H1 (cell line): Measurements from ENCODE around the gene SNX25. TPM values are rescaled to one million over a fixed set of nuclear protein-coding genes. Genes with fewer than 3 reads are reported as not detected.

Experiments used
- CTCF ChIA-PET: fragments of 300-600 bp; sonication (Branson Sonifier 250); formaldehyde crosslinking; loops from one replicate; lab custom pipeline; 2021; ENCODE audit not compliant: partially characterized antibody; lab: Charles Lee
- POLR2A ChIA-PET: fragments of 300-600 bp; sonication (Branson Sonifier 250); formaldehyde crosslinking; loops from one replicate; lab custom pipeline; 2021; ENCODE audit warnings: inconsistent platforms; ENCODE audit not compliant: partially characterized antibody; lab: Charles Lee
- DNase-seq, 2 experiments: peaks; one replicate each; pipeline versions ENCODE4 v3.0.0 to v3.0.0-alpha.2; 2010 to 2022; ENCODE audit warnings: low spot score in 2 of 2, low read depth in 1 of 2, mixed read lengths in 1 of 2
- FAIRE-seq: peaks from 2 replicates; lab custom pipeline; 2011; peaks lifted over from hg19 to GRCh38; lab: Jason Lieb, UNC
- H2AFZ ChIP-seq: 2 replicates; pipeline ENCODE4 v1.8.1; 2012; ENCODE audit warnings: low read length, inconsistent platforms
- H2AK5ac ChIP-seq: 2 replicates; pipeline ENCODE4 v1.6.1; 2013; ENCODE audit warnings: low read depth, low read length
- H2BK120ac ChIP-seq: replicated peaks from 2 replicates; pipeline ENCODE3; 2013; ENCODE audit warnings: low read depth, low read length, inconsistent platforms
- H2BK12ac ChIP-seq: 2 replicates; pipeline ENCODE4 v1.6.1; 2013; ENCODE audit warnings: low read depth, low read length
- H2BK15ac ChIP-seq: 2 replicates; pipeline ENCODE4 v1.6.1; 2013; ENCODE audit warnings: low read length
- H2BK20ac ChIP-seq: 2 replicates; pipeline ENCODE4 v1.6.1; 2013; ENCODE audit warnings: low read length
- H2BK5ac ChIP-seq: 2 replicates; pipeline ENCODE4 v1.6.1; 2013; ENCODE audit warnings: low read depth, low read length
- H3K14ac ChIP-seq: 2 replicates; pipeline ENCODE4 v1.6.1; 2013; ENCODE audit warnings: inconsistent platforms; ENCODE audit not compliant: insufficient read length
- H3K18ac ChIP-seq: 2 replicates; pipeline ENCODE4 v1.6.1; 2013; ENCODE audit warnings: low read length; ENCODE audit errors: extremely low read depth
- H3K23ac ChIP-seq: 2 replicates; pipeline ENCODE4 v1.6.1; 2013; ENCODE audit warnings: inconsistent platforms; ENCODE audit not compliant: insufficient read length
- H3K23me2 ChIP-seq: 2 replicates; pipeline ENCODE4 v1.6.1; 2013; ENCODE audit warnings: low read depth, low read length
- H3K27ac ChIP-seq: 2 replicates; pipeline ENCODE4 v1.6.1; 2011; ENCODE audit warnings: low read depth, low read length, inconsistent platforms
- H3K27me3 ChIP-seq, 4 experiments: replicated peaks in 1 of 4; 1 replicate in 1 of 4; 2 replicates in 3 of 4; pipeline versions ENCODE4 v1.6.1 to v1.8.1; 2011 to 2013; ENCODE audit warnings: low read length in 3 of 4, mild to moderate bottlenecking in 3 of 4, inconsistent platforms in 2 of 4, mixed read lengths in 2 of 4, moderate library complexity in 1 of 4; ENCODE audit not compliant: control insufficient read depth in 3 of 4, insufficient read depth in 3 of 4; ENCODE audit errors: extremely low read depth in 1 of 4
- H3K36me3 ChIP-seq, 4 experiments: 2 replicates each; pipeline versions ENCODE4 v1.6.1 to v1.8.1; 2011 to 2013; ENCODE audit warnings: mild to moderate bottlenecking in 4 of 4, low read length in 3 of 4, moderate library complexity in 2 of 4, control low read depth in 1 of 4, inconsistent platforms in 1 of 4; ENCODE audit not compliant: insufficient read depth in 4 of 4, control insufficient read depth in 2 of 4
- H3K4ac ChIP-seq: replicated peaks from 2 replicates; pipeline ENCODE3; 2013; ENCODE audit warnings: low read length, low read depth, mixed read lengths, inconsistent platforms; ENCODE audit not compliant: insufficient read length
- H3K4me1 ChIP-seq, 4 experiments: replicated peaks in 1 of 4; 1 replicate in 1 of 4; 2 replicates in 3 of 4; pipeline versions ENCODE4 v1.6.1 to v1.8.1; 2011 to 2013; ENCODE audit warnings: low read length in 3 of 4, inconsistent platforms in 2 of 4, mixed read lengths in 1 of 4; ENCODE audit not compliant: insufficient read depth in 4 of 4, control insufficient read depth in 3 of 4
- H3K4me2 ChIP-seq, 2 experiments: 2 replicates each; pipeline versions ENCODE4 v1.6.1 to v1.8.1; 2011 to 2013; ENCODE audit warnings: low read depth in 2 of 2, low read length in 2 of 2, control low read depth in 1 of 2, inconsistent platforms in 1 of 2, mild to moderate bottlenecking in 1 of 2; ENCODE audit not compliant: insufficient read depth in 1 of 2
- H3K4me3 ChIP-seq, 4 experiments: fragments of 200-600, 300-600 bp in 1 of 4; sonication (generic), shearing (Covaris generic), sonication (Bioruptor Twin) in 1 of 4; 2 replicates each; pipeline versions ENCODE4 v1.5.1 to v1.8.1; 2011 to 2016; ENCODE audit warnings: low read length in 4 of 4, low read depth in 3 of 4, control low read depth in 2 of 4, inconsistent platforms in 2 of 4, mild to moderate bottlenecking in 2 of 4, mixed read lengths in 1 of 4, moderate library complexity in 1 of 4; ENCODE audit not compliant: insufficient read depth in 2 of 4; ENCODE audit errors: extremely low read depth in 1 of 4
- H3K56ac ChIP-seq: replicated peaks from 2 replicates; pipeline ENCODE3; 2013; ENCODE audit warnings: low read depth, mild to moderate bottlenecking, mixed read lengths, low read length, inconsistent platforms; ENCODE audit not compliant: insufficient read length
- H3K79me1 ChIP-seq: 2 replicates; pipeline ENCODE4 v1.6.1; 2013; ENCODE audit warnings: low read depth, low read length, control low read depth
- H3K79me2 ChIP-seq, 2 experiments: 2 replicates each; pipeline versions ENCODE4 v1.6.1 to v1.8.1; 2012 to 2013; ENCODE audit warnings: low read length in 2 of 2, mild to moderate bottlenecking in 2 of 2, inconsistent platforms in 1 of 2; ENCODE audit not compliant: insufficient read depth in 2 of 2, control insufficient read depth in 1 of 2
- H3K9ac ChIP-seq, 4 experiments: replicated peaks in 1 of 4; 1 replicate in 1 of 4; 2 replicates in 3 of 4; pipeline versions ENCODE4 v1.6.1 to v1.8.1; 2011 to 2013; ENCODE audit warnings: low read depth in 3 of 4, low read length in 3 of 4, control low read depth in 2 of 4, mild to moderate bottlenecking in 2 of 4, moderate library complexity in 2 of 4, inconsistent platforms in 1 of 4; ENCODE audit errors: extremely low read depth in 1 of 4
- H3K9me3 ChIP-seq, 2 experiments: 2 replicates each; pipeline versions ENCODE4 v1.6.1 to v1.8.1; 2012 to 2013; ENCODE audit warnings: mild to moderate bottlenecking in 2 of 2, moderate library complexity in 2 of 2, control low read depth in 1 of 2, inconsistent platforms in 1 of 2, low read depth in 1 of 2, low read length in 1 of 2, mixed read lengths in 1 of 2; ENCODE audit not compliant: insufficient read depth in 2 of 2
- H4K20me1 ChIP-seq, 2 experiments: replicated peaks in 1 of 2; 2 replicates each; pipeline versions ENCODE3 to v1.8.1; 2011 to 2013; ENCODE audit warnings: inconsistent platforms in 2 of 2, low read length in 2 of 2, mild to moderate bottlenecking in 1 of 2; ENCODE audit not compliant: insufficient read depth in 2 of 2, control insufficient read depth in 1 of 2
- H4K5ac ChIP-seq: 2 replicates; pipeline ENCODE4 v1.6.1; 2013; ENCODE audit warnings: low read length, low read depth, mixed read lengths, inconsistent platforms; ENCODE audit not compliant: insufficient read length
- H4K8ac ChIP-seq: 2 replicates; pipeline ENCODE4 v1.8.0; 2013; ENCODE audit warnings: mild to moderate bottlenecking, moderate library complexity, low read length, inconsistent platforms; ENCODE audit not compliant: insufficient read depth; ENCODE audit errors: extremely low read depth
- H4K91ac ChIP-seq: replicated peaks from 2 replicates; pipeline ENCODE3; 2013; ENCODE audit warnings: low read length, mixed read lengths, inconsistent platforms; ENCODE audit not compliant: insufficient read length
- CHD2 ChIP-seq: IDR thresholded peaks from 2 replicates; pipeline ENCODE4 v1.6.1; 2012; ENCODE audit warnings: low read length, improper control_type of control experiment
- CTCF ChIP-seq, 3 experiments: IDR thresholded peaks; 1 replicate in 2 of 3; 2 replicates in 1 of 3; pipeline versions ENCODE4 v1.5.1 to v1.6.1; 2011; ENCODE audit warnings: low read length in 3 of 3, mild to moderate bottlenecking in 3 of 3, inconsistent platforms in 2 of 3, low read depth in 1 of 3, moderate library complexity in 1 of 3; ENCODE audit not compliant: insufficient read depth in 1 of 3; ENCODE audit errors: control extremely low read depth in 1 of 3
- EZH2 ChIP-seq: fragments of 200-600 bp; sonication (generic); IDR thresholded peaks from 2 replicates; pipeline ENCODE4 v1.7.1; 2012; ENCODE audit warnings: low read depth, mild to moderate bottlenecking, moderate library complexity, low read length, inconsistent platforms; ENCODE audit not compliant: severe bottlenecking
- HDAC6 ChIP-seq: IDR thresholded peaks from one replicate; pipeline ENCODE4 v1.7.1; 2012; ENCODE audit warnings: low read depth, mild to moderate bottlenecking, inconsistent platforms, low read length, moderate library complexity
- TAF7 ChIP-seq: optimal IDR thresholded peaks from 2 replicates; pipeline ENCODE3; 2011; ENCODE audit warnings: low read depth, mild to moderate bottlenecking, inconsistent platforms, low read length, moderate library complexity, borderline replicate concordance
- WGBS, 2 experiments: shearing (Covaris generic) in 1 of 2; methylation state at CpG; one replicate each; pipeline versions ENCODE4 v1.1.6 to v1.1.7; 2013 to 2015; ENCODE audit warnings: low lambda C conversion rate in 2 of 2, mixed read lengths in 2 of 2, inconsistent platforms in 1 of 2, low coverage in 1 of 2, missing lambda C conversion rate in 1 of 2; ENCODE audit not compliant: insufficient replicate concordance in 2 of 2, insufficient coverage in 1 of 2, insufficient read length in 1 of 2; ENCODE audit errors: extremely low coverage in 1 of 2, missing lambda C conversion rate in 1 of 2; 5-methylcytosine and 5-hydroxymethylcytosine counted together
- polyA plus RNA-seq, 7 experiments: library from polyadenylated mRNA; depleted of rRNA in 3 of 7; stranded (reverse) in 5 of 7; unstranded in 2 of 7; fragments of >200 nt in 5 of 7; fragments of 200-250 nt in 2 of 7; gene quantifications; 1 replicate in 5 of 7; 2 replicates in 1 of 7; 4 replicates in 1 of 7; pipeline versions ENCODE4 v1.2.1 to v1.2.3, GENCODE V29; 2011 to 2013; ENCODE audit warnings: missing spikeins in 2 of 7, mixed read lengths in 2 of 7
- total RNA-seq: library from RNA; stranded (reverse); fragmentation: NEBNext Ultra II Directional; extraction: Animal tissue kit (Norgen Biotek cat#: 25700); gene quantifications from 2 replicates; pipeline ENCODE4 v1.2.1, GENCODE V29; 2021

The SNX25 gene
- total and polyA plus RNA-seq, 2 of the 8 experiments (the other 6 are each of a cell fraction or from before 2014, with no cell fraction given) = 5.4 to 19.9 TPM

DNA sequence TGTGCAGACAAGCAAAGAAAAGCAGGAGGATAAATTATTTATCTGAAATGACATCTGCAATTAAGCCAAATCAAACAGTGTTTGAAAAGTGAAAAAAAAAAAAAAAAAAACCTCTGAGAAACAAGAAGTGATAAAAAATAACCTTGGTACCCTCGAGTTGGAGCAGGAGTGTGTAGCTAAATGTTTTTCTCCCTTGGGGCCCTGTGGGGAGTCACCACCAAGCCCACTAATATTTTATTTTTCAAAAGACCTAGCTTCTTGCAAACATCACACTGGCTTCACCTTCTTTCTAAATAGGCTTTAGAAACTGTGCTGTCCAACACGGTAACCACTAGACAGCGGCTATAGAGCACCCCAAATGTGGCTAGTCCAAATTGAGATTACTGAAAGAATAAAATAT lies 47.7 kb downstream of the SNX25 start:
- Histone ChIP-seq H3K27me3 (no peaks in the 10 kb centered on the region), H3K9ac (no peak overlapping the region), H4K8ac (no peak overlapping the region), H3K4me3 (no peak overlapping the region), H2AFZ (no peak overlapping the region), H3K18ac (no peak overlapping the region), H3K56ac (no peak overlapping the region), H3K4me2 (no peak overlapping the region), H2AK5ac (no peak overlapping the region), H2BK20ac (no peak overlapping the region), H3K4ac (no peak overlapping the region), H4K20me1 (no peaks in the 10 kb centered on the region), H3K79me2 (no peaks in the 10 kb centered on the region), H3K36me3 (peaks cover 0 to 4% (median 0%) of the 10 kb centered on the region in 4 experiments; a peak in 2 of 8 replicates), H3K23me2 (no peaks in the 10 kb centered on the region), H3K27ac (no peak overlapping the region), H2BK15ac (no peak overlapping the region), H3K9me3 (no peaks in the 10 kb centered on the region), H3K23ac (no peak overlapping the region), H2BK5ac (no peak overlapping the region), H3K4me1 (peaks cover 0 to 3% (median 2%) of the 10 kb centered on the region in 4 experiments; a peak in 3 of 7 replicates), H2BK120ac (no peak overlapping the region), H4K91ac (no peak overlapping the region), H3K79me1 (no peaks in the 10 kb centered on the region), H2BK12ac (no peak overlapping the region), H4K5ac (no peak overlapping the region), H3K14ac (no peak overlapping the region)
- FAIRE-seq = no peak
- no peak for DNase-seq
- CTCF ChIA-PET = interaction anchor here (0.8 to 2.1 kb wide), 2 partner anchors 15 to 30 kb away, joined by 3 to 6 read pairs; no protein-coding TSS in a partner anchor
- TF ChIP-seq EZH2 (no peak), HDAC6 (no peak), CTCF (IDR thresholded peaks at IDR 0.05; ENCODE audit: control extremely low read depth in 1 of 3, insufficient read depth in 1 of 3, low read depth in 1 of 3, low read length in 3 of 3) (no peak), TAF7 (no peak), CHD2 (no peak)
- 97% methylated on average over 3 of the region's 3 CpGs; no CpG with 5 or more reads in 1 of the 2 experiments for WGBS, 2 experiments
- POLR2A ChIA-PET = interaction anchor here (1.1 kb wide), 1 partner anchor 16 kb away, joined by 4 read pairs; no protein-coding TSS in a partner anchor
